ENCODE results near the gene EPS8.

DNA sequence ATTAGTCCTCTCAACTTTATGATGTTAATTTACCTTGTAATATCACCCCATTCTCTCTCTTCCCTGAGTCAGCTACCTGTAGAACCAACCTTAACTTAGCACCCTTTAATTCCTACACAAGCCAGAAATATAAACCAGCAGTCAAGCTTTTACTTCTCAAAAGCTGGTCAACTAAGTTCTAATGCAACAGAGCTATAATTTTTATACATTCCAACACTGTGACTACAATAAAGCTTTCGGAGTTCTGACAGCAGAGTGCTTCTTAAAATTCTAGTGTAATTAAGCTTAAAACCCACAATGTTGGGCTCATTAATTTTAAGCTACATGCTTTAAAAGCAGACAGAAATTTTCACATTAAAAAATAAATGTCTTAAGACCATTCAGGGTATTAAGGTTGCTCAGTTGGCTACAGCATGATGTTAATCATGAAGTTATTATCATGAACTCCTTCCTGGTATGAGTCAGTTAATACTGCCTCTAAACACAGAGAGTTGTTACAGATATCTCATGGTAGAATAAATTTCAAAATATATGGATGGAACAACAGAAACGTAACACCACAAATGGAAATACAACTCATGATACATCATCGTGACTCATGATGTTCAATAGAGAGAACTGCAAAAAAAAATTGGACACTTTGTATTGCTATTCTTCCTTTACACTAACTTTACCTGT, 126.7 kb downstream of the EPS8 start:
- TF ChIP-seq CTCF (optimal IDR thresholded peaks at IDR 0.05 in 1 of 3, IDR thresholded peaks at IDR 0.05 in 1 of 3, conservative IDR thresholded peaks at IDR 0.05 in 1 of 3; ENCODE audit: extremely low read depth in 1 of 3, insufficient read depth in 2 of 3, low read length in 3 of 3) (no peak), EZH2 (IDR thresholded peaks at IDR 0.05; ENCODE audit: low read length) (no peak)
